ENCODE data around the gene KLHDC3.
"Not testable (repeated sequence)": the region's sequence is repeated elsewhere in the genome, so short reads cannot be mapped to it uniquely, and the experiment has no call there.

DNA sequence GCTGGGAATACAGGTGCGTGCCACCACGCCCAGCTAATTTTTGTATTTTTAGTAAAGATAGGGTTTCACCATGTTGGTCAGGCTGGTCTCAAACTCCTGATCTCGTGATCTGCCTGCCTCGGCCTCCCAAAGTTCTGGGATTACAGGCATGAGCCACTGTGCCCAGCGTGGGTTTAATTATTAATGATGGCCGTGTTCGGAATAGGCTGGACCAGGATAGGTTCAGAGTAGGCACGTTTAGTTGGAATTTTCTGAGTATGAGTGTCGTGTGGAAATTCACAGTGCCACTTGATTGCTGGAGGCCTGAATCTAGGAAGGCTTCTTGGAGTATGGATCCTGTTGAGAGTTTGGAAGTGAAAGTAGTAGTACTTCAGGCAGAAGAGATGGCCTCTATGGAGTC lies 15.8 kb upstream of the KLHDC3 start:
- TF ChIP-seq CTCF (IDR thresholded peaks at IDR 0.05; ENCODE audit: borderline replicate concordance, extremely low read depth, low read length, poor library complexity, severe bottlenecking); EZH2 (IDR thresholded peaks at IDR 0.05; ENCODE audit: borderline replicate concordance, low read depth, low read length, severe bottlenecking): not testable (repeated sequence)

All from DND-41 (cell line).